LoVo (cell line): ENCODE measurements around the gene RBM6.
"Not testable (repeated sequence)": the region's sequence is repeated elsewhere in the genome, so short reads cannot be mapped to it uniquely, and the experiment has no call there.

Experiments used
- DNase-seq: peaks from one replicate; pipeline ENCODE4 v3.0.0-alpha.2; 2016; ENCODE audit warnings: low spot score

RBM6 gene, protein sequence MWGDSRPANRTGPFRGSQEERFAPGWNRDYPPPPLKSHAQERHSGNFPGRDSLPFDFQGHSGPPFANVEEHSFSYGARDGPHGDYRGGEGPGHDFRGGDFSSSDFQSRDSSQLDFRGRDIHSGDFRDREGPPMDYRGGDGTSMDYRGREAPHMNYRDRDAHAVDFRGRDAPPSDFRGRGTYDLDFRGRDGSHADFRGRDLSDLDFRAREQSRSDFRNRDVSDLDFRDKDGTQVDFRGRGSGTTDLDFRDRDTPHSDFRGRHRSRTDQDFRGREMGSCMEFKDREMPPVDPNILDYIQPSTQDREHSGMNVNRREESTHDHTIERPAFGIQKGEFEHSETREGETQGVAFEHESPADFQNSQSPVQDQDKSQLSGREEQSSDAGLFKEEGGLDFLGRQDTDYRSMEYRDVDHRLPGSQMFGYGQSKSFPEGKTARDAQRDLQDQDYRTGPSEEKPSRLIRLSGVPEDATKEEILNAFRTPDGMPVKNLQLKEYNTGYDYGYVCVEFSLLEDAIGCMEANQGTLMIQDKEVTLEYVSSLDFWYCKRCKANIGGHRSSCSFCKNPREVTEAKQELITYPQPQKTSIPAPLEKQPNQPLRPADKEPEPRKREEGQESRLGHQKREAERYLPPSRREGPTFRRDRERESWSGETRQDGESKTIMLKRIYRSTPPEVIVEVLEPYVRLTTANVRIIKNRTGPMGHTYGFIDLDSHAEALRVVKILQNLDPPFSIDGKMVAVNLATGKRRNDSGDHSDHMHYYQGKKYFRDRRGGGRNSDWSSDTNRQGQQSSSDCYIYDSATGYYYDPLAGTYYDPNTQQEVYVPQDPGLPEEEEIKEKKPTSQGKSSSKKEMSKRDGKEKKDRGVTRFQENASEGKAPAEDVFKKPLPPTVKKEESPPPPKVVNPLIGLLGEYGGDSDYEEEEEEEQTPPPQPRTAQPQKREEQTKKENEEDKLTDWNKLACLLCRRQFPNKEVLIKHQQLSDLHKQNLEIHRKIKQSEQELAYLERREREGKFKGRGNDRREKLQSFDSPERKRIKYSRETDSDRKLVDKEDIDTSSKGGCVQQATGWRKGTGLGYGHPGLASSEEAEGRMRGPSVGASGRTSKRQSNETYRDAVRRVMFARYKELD

DNA sequence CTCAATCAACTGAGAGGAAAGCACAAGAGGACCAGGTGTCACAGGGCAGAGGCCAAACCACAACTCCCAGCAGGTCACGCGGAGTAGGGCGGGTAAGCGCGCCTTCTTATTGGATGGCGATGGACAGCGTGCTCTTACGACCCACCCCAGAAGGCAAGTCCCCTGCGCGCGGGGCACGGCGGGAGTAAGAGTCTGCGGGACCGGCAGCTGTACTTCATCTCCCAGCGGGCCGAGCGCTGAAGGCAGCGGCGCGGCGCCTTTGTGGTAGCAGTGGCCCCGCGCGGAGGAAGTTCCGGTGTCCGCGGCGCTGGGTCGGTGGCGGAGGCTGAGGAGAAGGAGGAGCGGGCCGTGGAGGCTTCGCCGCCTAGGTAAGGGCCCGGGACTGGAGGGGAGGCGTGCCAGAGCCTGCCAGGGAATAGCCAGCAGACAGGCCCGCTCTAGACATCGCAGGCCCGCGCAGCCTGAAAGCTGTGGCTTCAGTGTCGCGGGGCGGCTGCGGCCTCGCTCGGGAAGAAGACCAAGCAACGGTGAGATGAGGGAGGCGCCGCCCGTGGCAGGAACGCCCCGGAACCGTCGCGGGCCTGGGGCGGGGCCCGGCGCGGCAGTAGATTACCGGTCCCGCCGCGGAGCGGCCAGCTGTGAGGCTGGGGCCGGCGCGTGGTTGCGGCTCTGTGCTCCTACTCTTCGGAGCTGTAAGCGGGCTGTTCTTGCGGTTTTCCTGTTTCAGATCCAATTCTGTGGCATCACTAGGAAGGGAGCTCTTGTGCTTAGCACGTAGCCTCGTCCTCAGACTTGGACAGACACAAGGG lies at the start of gene RBM6:
RBM6 (plus strand) TSS at position 293 of the 809 bp plus-strand sequence. CDS start 22,492 bp downstream, outside the sequence.
- peak; percentile 98 for DNase-seq

DNA sequence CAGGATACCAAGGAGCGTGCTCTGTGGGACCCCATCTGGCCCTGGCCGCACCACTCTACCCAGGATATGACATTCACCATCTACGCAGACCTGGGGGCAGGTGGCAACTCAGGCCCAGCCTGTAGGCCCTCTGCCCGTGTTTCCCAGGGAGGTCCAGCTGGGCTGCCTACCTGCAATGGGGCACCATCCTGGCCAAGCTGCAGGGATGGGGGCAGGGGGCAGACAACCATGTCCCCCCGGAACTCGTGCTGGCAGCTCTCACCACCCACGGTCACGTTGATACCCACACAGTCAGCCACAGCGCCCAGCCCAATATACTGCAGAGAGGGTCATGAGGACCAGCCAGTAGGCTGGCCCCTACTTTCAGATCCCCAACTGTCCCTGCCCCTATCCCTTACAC lies 44.2 kb upstream of the RBM6 start:
- no peak for DNase-seq

DNA sequence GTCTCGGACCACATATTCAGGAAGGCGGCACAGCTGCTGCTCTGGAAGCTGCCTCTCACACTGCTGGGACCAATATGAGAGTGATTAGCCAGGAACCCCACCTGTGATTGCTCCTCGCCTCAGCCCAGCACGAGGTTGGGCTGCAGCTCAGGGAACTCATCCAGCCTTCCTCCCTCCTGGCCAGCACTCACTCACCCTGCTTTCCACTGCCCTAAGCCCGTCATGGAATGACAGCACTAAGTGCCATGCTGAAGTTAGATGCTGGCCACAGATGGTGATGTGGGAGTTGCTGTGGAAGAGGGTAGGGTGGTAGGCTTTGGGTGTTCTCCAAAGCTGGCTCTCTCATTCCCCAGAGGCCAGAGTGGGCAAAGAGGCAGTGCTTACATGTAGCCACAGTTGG lies 43.6 kb upstream of the RBM6 start:
- DNase-seq, result no peak

DNA sequence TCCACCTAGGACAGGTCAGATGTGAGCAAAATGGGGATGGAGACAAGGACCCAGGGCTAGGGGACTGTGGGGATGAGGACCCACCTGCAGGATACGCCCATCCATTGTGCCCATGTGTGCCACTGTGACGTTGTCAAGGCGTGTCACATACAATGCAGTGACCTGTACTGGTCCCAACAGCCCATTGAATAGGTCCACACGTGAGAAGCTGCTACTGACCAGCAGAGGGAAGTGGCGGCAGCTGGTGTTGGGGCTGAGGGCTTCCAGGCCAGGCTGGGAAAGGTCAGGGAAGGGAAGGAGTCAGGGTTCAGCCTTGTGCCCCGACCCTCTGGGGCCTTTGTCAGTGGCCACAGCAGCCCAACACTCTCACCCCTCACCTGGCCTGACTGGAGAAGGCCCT lies 41.0 kb upstream of the RBM6 start:
- DNase-seq, result no peak

DNA sequence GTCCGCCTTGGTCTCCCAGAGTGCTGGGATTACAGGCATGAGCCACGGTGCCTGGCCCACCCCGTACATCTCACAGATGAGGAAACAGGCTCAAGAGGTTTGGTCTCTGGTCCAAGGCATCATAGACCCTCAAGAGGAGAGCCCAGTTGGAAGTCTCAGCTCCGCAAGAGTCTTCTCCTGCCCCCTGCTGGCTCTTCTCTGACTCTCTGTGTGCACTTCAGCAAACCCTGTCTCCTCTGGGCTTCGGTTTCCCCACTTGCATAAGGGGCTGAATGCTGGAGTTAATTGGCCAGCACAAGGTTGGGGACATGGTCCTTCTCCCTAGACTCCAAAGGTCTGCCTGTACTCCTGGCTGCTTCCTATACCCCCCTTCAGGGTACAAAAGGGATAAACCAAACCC lies 40.1 kb upstream of the RBM6 start:
- no peak for DNase-seq

DNA sequence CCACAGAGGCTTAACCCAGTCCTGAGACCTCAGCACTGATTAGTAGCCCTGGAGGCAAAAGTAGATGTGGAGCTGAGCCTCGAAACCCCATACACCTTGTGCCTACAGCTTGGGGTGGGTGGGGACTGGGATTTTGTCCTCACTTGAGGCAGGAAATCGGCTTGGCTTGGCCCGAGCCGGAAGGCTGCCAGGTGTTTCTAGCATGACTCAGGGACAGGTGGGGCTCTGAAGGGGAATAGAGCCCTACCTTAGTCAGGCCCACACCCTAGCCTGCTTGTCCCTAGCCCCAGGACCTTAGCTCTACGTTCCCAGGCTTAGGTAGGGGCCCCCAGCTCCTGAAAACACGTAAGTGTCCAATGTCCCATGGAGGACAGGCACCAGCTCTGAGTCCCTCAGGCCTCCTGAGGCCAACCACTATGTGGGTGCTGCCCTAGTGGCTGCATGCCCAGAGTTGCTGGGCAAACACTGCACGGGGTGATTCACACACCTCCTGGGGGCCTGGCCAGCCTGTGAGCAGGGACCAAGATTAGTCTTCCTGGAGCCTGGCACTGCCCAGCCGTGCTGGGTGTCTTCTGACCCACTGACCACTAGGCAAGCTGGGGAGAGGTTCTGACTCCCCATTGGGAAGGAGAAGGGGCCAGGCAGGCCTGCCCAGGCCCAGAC lies 39.3 kb upstream of the RBM6 start:
- DNase-seq, result peak; percentile 96

DNA sequence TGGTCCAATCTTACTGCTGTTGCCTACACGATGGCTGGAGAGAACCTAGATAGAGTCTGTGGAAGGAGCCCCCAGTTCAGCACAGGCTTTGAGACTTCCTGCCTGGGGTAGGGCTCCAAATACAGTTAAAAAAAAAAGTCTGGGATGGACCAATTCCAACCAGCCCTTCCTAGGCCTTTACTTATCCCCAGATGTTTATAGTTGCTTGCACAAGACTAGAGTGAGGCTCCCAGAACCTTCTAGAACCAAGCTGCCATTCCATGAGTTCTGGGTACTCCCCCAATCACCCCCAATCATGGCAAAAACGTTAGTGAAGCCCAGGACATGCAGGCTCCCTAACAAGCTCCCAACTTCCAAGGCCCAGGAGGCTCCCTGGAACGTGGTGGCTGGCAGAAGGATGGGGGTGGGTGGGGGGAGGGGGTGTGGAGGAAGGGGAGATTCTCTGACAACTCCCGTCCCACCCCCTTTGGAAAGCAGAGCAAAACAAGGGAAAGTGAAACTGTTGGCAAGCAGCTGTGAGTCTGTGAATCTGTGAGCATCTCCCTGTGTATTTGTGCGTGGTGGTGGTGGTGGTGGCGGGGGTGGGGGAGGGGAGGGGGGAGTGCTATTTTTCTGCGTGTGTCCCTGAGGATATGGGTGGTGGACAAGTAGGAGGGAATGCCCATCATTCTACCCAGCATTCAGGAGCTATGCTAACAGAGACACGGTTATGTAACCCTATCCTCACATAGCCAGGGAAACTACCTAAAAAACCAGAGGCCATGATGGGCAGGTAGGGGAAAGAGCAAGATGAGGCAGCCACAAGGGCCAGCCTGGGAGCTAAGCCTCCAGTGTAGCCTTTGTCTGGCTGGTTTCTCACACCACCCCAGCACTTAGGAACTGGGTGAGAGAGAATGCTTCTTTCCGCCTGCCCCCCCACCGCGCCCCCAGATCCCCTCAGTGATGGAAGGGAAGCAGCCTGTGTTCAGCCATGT lies 38.3 kb upstream of the RBM6 start:
- DNase-seq, result no peak

DNA sequence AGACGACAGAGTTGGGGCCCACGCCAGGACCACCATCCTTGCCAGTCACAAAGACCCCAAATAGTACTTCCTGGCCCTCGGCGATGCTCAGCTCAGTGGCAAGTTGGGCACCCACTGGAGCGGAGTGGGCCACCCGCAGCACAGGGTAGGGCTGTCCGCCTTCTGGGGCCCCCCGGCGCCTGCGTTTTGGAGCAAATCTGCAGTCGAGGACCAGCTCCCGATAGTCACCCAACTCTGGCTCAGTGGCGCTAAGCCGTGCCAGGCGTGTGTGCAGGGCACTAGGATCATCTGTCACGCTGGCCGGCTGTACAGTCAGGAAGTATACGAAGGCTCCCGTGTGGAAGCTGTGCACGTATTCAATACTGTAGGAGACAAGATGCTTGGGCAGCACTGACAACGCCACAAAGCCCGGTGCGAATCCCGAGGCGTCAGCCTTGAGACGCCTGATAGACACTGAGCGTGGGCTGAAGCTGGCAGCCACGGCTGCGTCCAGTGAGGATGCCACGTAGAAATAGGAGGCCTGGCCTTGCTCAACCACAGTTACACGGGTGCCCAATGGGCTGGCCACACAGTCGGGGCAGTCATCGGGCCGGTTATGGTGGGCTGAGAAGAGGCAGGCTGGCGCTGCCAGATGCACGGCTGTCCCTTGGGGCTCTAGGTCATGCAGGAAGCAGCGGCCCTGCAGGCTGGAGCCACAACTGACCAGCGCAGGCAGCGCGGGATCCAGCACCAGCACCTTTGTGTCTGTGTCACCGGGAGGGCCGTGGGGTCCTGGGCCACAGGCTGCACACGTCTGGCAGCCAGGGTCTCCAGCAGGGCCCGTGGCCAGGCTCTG lies 37.2 kb upstream of the RBM6 start:
- DNase-seq, result no peak

DNA sequence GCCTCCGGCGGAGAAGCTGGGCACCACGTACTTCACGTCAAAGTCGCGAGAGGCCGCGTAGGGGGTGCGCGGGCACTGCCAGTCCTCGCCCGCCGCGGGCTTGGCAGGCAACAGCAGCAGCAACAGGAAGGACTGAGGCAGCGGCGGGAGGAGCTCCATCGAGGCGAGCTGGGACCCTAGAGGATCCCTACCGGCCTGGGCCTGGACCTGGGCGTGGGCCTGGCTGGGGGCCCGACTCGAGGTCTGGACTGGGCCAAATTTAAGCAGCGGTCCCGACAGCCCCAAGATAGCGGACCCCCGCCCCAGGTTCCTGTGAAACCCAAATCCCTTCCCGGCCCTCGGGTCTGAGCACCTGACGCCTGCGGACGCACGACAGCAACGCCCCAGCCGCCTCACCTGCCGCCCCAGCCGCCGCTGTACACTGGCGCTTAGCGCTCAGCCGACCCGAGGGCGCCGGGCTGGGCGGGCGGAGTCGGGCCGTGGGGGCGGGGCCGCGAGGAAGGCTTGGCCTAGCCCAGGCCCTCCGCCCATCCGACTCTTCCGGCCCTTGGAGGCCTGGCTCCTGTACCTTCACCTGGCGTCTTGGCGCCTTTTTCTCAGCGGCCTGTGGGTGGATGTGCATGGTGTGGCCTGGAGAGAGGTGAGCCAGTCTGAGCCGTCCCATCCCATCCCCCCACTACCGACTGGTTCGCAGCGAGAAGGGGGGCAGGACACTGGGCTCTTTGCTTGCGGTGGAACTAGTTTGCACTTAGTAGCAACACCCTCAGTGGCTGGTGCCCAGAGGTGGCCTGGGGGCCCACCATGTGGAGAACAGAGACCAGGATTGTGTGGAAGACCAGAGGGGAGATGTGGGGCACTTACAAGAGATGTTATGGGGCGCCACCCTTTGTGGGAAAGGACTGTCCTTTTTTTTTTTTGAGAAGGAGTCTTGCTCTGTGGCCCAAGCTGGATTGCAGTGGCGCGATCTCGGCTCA lies 36.2 kb upstream of the RBM6 start, which contains the start of gene MST1R:
MST1R (minus strand) TSS at position 423 of the 974 bp plus-strand sequence; CDS start at position 159, 264 bp downstream.
- peak; percentile 92 for DNase-seq

DNA sequence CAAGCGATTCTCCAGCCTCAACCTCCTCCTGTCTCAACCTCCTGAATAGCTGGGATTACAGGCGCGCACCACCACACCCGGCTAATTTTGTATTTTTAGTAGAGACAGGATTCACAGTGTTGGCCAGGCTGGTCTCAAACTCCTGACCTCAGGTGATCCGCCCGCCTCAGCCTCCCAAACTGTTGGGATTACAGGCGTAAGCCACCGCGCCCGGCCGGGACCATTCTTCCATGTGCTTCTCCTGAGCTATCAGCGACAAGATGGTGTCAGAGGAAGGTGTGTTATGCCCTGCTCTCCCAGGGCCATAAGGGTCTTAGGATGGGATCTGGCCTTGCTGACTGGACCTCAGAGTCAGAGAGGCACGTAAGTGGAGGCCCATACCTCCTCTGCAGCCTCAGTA lies 35.5 kb upstream of the RBM6 start:
- DNase-seq, result not testable (repeated sequence)

DNA sequence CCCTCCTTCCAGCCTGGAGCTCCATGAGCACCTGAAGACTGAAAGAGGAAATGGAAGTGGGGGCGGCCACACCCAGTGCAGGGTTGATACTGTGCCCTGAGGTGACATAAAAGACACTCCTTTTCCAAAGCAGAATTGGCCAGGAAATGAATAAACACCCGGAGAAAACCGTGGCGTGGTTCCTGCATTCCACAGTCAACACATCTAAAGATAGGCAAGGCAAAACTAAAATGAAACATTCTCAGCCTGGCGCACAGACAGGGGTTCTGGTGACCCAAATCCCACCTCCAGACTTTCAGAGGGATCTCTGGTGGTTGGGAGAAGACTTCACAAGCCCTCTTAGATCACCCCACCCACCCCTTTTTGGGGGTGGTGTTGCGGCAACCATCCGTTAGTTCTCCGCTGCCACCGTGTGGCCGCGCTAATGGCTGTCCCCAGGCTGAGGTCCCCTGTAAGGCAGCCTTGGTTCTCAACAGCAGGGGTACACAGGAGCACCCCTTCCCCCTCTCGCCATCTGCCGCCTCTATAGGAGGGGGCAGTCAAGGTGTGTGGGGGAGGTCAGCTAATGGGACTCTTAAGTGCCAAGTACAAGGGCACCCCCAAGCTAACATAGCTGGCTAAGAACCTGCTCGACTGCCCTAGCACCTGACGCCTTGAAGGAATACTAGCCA lies 33.7 kb upstream of the RBM6 start:
- peak; percentile 83 for DNase-seq

DNA sequence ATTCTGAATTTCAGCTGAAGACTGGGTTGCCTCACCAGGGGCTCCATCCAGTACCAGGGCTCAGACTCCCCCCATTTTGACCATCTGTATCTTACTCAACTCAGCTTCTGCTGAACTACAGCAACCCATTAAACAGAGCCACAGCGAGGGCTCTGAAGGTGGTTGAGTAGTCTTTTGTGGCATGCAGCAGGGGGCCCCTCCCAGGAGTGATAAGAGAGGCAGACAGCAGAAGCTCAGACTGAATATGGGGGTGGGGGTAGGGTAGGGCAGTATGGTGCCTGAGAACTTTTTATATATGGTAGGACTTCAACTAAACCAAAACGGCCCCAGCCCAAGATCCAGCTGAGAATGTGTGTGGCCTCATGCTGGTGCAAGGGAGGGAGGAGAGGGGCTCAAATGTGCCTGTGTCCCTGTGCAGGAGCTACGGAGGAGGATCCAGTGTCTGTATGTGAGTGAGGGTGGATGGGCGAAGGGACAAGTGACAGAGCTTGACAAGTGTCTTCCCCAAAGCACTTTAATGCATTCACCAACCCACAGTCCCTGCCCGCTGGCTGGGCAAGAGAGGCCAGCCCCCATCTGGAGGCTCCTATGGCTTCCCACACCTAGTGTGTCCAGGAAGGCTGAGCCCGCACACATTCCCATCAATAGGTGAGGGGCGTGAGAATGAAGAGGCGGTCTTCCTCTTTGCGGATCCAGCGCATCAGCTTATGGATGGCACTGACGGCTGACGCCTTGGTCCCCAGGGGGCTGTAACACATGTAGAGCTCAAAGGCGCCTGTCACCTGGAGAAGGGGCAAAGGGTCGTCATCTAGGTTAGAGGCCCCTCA lies 31.4 kb upstream of the RBM6 start:
- DNase-seq, result no peak

DNA sequence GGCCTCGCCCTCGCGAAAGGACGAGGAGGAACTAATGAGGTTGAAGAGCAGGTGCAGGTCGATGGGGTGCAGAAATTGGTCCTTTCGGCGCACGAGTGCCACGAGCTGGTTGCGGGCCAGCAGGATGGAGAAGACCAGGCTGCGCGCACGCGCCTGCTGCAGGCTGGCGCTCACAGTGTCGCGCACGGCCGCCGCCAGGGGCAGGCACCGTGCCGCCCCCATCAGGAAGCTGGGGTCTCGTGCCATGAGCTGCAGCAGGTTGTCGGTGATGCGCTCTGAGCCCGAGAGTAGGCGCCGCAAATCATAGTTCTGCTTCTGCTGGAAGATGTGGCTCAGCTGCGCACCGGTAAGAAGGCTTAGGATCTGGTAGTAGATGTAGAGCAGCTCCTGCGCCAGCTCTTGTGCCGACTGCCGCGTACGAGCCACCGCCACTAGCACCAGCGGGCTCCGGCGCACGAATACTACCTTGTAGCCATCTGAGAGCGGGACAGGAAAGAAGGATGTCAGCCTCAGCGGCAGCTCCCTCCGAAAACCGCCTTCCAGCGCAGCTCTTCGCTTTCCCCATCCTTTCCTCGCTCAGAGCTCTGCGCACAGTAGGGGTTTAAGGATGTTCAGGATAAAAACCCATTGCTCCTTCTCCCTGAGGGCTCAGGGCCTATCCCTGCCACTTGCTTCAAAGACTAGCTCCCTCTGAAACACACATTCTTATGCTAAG lies 29.4 kb upstream of the RBM6 start:
- no peak for DNase-seq

DNA sequence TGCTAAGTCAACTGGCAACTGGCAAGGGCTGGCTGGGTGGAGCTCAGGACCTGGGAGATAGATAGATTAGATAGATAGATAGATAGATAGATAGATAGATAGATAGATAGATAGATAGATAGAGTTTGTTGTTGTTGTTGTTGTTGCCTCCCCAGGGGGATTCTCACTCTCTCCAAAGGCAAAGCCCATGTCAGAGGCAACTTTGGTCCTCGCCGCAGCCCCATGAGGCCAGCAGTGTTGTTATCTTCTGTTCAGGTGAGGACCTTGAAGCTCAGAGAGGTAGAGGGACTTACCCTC lies 28.9 kb upstream of the RBM6 start:
- no peak for DNase-seq

DNA sequence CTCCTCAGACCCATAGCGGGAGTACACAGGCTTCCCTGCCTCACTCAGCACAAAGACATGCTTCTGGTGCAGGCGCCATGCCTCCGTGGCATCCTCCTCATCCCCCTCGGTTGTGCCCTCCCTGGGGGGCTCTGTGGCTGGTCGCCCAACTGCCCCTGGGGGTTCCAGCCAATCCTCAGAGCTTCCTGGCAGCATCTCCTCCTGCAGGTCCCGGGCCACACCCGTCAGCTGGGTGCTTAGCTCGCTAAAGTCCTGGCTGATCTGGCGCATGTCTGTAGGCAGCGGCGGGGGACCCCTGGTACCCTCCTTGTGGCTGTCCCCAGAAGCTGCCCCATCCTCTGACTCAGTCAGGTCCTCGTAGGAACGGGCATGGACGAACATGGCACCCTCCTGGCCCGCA lies 28.3 kb upstream of the RBM6 start:
- DNase-seq, result no peak

DNA sequence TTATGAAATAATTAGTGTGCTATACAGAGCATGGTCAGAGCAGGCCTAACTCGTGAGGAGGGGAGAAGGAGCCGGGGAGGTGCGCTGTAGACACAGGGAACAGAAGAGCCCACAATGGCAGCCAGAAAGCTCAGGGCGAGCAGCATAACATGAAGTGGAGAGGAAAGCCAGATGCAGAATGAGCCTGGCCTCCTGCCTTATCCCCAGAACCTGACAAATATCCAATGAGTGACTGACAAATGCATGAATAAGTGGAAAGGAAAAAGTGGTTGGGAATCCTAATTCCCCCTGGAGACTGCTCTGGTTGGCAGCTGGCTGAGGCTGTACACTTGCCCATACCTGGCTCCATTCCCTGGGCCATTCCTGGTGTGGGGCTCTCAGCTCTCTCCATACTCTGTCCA lies 27.1 kb upstream of the RBM6 start:
- no peak for DNase-seq
